ENCODE results near the gene GLCCI1. TPM values are rescaled to one million over a fixed set of nuclear protein-coding genes. Genes with fewer than 3 reads are reported as not detected.

GLCCI1 gene
- total RNA-seq, 1 experiment from 2014 or later = 12.9 TPM

DNA sequence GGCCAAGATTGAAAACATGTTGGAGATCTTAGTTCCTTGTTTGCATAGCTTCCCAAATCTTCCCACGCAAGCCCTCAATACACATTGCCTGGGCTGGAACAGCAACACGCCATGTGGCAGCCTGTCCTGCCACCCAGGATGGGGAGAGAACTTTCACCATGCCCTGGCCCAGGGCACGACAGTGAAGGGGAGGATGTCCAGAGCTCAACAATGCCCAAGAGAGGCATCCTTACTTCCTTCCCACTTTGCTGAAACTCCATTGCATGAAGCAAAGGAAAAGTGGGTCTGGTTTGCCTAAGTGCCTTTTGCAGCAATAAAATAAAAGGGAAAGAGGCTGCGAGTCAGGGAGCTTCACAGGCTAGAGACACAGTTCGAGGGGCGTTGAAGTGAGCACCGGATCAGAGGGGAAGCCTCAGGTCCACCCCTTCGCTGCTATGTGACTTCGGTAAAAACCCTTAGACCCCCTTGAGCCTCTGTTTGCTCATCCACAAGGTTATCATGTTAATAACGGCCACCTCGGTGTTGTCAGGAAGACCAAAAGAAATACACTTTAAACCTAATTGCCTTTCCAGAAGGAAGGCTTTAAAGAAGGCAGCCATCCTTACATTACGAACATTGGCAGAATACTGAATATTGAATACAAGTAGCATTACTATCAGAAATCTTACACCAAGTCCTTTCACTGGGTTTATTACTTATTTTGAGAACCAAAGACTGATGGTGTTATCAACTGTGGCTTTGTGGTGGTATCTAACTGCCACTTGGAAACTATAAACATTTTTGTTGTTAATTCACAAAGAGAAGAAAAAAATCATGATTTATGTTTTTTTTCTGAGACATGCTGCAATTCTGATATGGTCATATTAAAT lies 160.1 kb downstream of the GLCCI1 start:
- intact Hi-C loops (cut with micrococcal nuclease; ENCODE audit: unreplicated experiment) = no loop called here
- Mint-ChIP-seq H3K36me3 (ENCODE audit: insufficient read depth, unreplicated experiment) (no peaks in the 10 kb centered on the region), H3K27me3 (ENCODE audit: unreplicated experiment) (no peaks in the 10 kb centered on the region), H3K4me1 (ENCODE audit: low read depth, unreplicated experiment) (no peaks in the 10 kb centered on the region), H3K27ac (ENCODE audit: unreplicated experiment) (no peak overlapping the region), H3K4me3 (ENCODE audit: low read depth, unreplicated experiment) (no peak overlapping the region), H3K9me3 (ENCODE audit: low read depth, unreplicated experiment) (no peaks in the 10 kb centered on the region)
- no TSS peak for BruUV-seq (replicated peaks)
- CTCF ChIA-PET = no interaction called here
- TF ChIP-seq, protein P1, sequence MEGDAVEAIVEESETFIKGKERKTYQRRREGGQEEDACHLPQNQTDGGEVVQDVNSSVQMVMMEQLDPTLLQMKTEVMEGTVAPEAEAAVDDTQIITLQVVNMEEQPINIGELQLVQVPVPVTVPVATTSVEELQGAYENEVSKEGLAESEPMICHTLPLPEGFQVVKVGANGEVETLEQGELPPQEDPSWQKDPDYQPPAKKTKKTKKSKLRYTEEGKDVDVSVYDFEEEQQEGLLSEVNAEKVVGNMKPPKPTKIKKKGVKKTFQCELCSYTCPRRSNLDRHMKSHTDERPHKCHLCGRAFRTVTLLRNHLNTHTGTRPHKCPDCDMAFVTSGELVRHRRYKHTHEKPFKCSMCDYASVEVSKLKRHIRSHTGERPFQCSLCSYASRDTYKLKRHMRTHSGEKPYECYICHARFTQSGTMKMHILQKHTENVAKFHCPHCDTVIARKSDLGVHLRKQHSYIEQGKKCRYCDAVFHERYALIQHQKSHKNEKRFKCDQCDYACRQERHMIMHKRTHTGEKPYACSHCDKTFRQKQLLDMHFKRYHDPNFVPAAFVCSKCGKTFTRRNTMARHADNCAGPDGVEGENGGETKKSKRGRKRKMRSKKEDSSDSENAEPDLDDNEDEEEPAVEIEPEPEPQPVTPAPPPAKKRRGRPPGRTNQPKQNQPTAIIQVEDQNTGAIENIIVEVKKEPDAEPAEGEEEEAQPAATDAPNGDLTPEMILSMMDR (IDR thresholded peaks at IDR 0.05; ENCODE audit: unreplicated experiment) = no peak
- DNase-seq = no peak

DNA sequence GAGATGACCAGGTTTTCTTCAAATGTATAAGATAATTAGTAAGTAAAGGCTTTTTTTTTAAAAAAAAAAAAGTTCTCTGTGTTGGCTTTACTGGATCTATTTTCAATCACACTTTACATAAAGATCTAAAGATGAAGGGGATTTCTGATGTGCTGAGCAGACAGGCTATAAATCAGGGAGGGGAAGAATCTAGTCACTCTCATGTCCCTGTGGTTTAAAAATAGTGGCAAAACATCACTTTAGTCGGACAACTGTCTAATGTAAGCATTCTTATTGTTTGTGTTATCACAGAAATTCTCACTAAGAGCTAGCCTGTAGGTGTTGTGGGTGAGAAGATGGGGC lies 160.7 kb downstream of the GLCCI1 start:
- no peak overlapping the region for H3K27ac Mint-ChIP-seq (ENCODE audit: unreplicated experiment)
- no peaks in the 10 kb centered on the region for H3K36me3 Mint-ChIP-seq (ENCODE audit: insufficient read depth, unreplicated experiment)
- no peaks in the 10 kb centered on the region for H3K9me3 Mint-ChIP-seq (ENCODE audit: low read depth, unreplicated experiment)
- H3K4me3 Mint-ChIP-seq (ENCODE audit: low read depth, unreplicated experiment) = no peak overlapping the region
- H3K27me3 Mint-ChIP-seq (ENCODE audit: unreplicated experiment) = no peaks in the 10 kb centered on the region
- TF ChIP-seq, protein P1 (IDR thresholded peaks at IDR 0.05; ENCODE audit: unreplicated experiment) = no peak
- no TSS peak for BruUV-seq (replicated peaks)
- DNase-seq = no peak
- CTCF ChIA-PET = no interaction called here
- no peaks in the 10 kb centered on the region for H3K4me1 Mint-ChIP-seq (ENCODE audit: low read depth, unreplicated experiment)
- intact Hi-C loops (cut with micrococcal nuclease; ENCODE audit: unreplicated experiment) = no loop called here

DNA sequence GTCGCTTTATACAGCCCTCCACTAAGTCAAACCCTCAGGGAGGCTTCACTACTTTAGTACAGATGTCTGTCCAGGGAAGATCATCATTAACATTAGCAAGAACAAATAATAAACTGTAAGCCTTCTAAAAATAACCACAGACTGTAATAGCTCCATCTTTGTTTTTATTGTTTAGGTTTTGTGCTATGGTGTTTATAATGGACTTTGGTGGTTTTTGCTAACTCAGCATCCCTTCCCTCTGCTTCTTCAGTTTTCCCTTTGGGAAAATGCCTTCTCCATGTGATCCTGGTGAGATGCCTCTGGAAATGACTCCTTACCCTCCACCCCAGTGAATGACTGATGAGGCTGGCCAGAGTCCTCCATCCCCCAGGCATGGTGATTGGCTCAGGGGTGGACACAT lies 162.1 kb downstream of the GLCCI1 start:
- Mint-ChIP-seq H3K27me3 (ENCODE audit: unreplicated experiment) (no peaks in the 10 kb centered on the region), H3K4me3 (ENCODE audit: low read depth, unreplicated experiment) (no peak overlapping the region), H3K4me1 (ENCODE audit: low read depth, unreplicated experiment) (no peaks in the 10 kb centered on the region), H3K27ac (ENCODE audit: unreplicated experiment) (no peak overlapping the region), H3K36me3 (ENCODE audit: insufficient read depth, unreplicated experiment) (no peaks in the 10 kb centered on the region), H3K9me3 (ENCODE audit: low read depth, unreplicated experiment) (no peaks in the 10 kb centered on the region)
- CTCF ChIA-PET = no interaction called here
- TF ChIP-seq, protein P1 (IDR thresholded peaks at IDR 0.05; ENCODE audit: unreplicated experiment) = no peak
- no peak for DNase-seq
- intact Hi-C loops (cut with micrococcal nuclease; ENCODE audit: unreplicated experiment) = no loop called here
- no TSS peak for BruUV-seq (replicated peaks)

DNA sequence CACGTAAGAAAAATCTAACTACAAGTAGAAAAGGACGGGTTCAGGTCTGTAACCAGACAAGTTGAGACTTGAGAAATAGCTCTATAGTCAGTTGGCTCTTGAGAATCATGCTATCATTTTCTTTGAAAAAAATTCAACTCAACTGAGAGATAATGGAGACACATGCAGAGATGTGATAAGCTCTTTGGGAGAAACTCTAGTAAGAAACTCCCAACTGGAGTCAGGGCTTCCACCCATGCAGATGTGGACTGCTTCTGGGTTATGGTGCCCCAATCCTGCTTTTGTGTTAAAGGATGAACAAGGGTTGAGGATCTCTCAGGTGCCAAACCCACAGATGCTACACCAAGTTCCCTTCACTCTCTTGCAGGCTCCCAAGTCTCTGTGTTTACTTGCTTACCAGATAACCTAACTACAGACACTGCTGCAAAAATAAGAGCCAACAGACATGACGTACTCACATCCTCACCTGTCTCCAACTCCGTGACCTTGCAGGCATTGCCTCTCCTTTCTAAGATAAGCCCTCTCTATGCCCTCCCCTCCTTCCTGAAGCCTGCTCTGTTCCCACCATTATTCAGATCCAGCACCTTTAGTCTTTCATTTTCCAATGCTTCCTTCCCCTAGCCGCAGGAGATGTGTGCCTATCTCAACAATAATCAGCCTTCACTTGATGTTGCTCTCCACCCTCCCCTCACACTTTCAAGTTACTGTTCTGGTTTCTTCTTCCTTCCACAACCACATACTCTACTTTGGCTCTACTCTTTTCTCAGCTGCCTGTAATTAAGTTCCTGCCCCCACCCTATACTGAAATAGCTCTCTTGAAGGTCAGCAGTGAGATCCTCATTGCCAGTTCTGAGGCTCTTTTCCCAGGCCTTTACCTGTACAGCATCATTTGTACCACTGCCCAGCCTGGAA lies 163.4 kb downstream of the GLCCI1 start:
- no peaks in the 10 kb centered on the region for H3K4me1 Mint-ChIP-seq (ENCODE audit: low read depth, unreplicated experiment)
- H3K4me3 Mint-ChIP-seq (ENCODE audit: low read depth, unreplicated experiment) = no peak overlapping the region
- H3K27me3 Mint-ChIP-seq (ENCODE audit: unreplicated experiment) = no peaks in the 10 kb centered on the region
- H3K9me3 Mint-ChIP-seq (ENCODE audit: low read depth, unreplicated experiment) = no peaks in the 10 kb centered on the region
- no TSS peak for BruUV-seq (replicated peaks)
- DNase-seq = no peak
- no peak overlapping the region for H3K27ac Mint-ChIP-seq (ENCODE audit: unreplicated experiment)
- no peaks in the 10 kb centered on the region for H3K36me3 Mint-ChIP-seq (ENCODE audit: insufficient read depth, unreplicated experiment)
- CTCF ChIA-PET = no interaction called here
- TF ChIP-seq, protein P1 (IDR thresholded peaks at IDR 0.05; ENCODE audit: unreplicated experiment) = no peak
- intact Hi-C loops (cut with micrococcal nuclease; ENCODE audit: unreplicated experiment) = no loop called here

All from Calu3 (cell line).